Measurements from ENCODE around the gene JARID2. TPM values are rescaled to one million over a fixed set of nuclear protein-coding genes. Genes with fewer than 3 reads are reported as not detected.

The JARID2 gene
- total and polyA plus RNA-seq, 9 of the 15 experiments (the other 6 are each of a cell fraction or from before 2014, with no cell fraction given): 5.0 to 29.0 (median 15.6) TPM

DNA sequence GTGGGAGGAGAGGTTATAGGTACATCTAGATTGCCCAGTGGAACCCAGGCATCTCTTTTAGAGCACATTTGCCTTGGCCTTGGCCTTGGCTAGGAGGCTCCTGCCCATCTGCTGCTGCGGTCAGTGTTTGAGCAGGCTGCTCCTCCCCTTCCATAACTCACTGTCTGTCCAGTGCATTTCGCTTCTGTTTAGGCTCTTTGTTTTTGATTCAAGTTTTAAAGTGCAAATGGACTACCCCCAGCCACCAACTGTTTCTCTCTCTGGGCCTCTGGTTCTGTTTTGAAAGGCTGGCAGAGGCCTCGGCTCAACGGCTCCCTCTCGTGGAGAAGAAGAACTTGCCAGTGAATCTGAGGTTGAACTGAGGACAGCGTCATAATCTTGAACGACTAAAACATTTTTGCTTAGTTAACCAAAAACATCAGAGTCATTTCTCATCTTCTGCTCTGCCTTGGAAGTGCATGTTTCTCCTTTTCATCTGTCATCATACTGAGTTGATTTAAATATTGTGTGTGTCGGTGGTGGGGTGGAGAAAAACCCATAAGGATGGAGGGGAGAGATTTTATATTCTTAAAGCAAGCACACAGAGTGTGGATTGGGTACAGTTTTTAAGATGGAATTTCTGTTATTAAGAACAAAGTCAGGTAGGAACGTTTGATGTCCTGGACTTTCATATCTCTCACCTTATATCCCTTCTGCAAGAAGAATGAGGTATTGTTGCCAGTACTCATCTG is 245.6 kb downstream of the JARID2 start (continued):
- no peak for TF ChIP-seq MCM2 (IDR thresholded peaks at IDR 0.05; ENCODE audit: low read depth)
- no peak for TF ChIP-seq CBX3 (IDR thresholded peaks at IDR 0.05; ENCODE audit: borderline replicate concordance in 1 of 2, low read length in 2 of 2)
- TF ChIP-seq KDM5B (IDR thresholded peaks at IDR 0.05; ENCODE audit: insufficient replicate concordance, low read depth, low read length): no peak
- no peak for TF ChIP-seq RBM22 (IDR thresholded peaks at IDR 0.05; ENCODE audit: low read depth, low read length, poor library complexity, severe bottlenecking)
- peak; percentile 70 for TF ChIP-seq C11orf30 (IDR thresholded peaks at IDR 0.05; ENCODE audit: low read depth)
- TF ChIP-seq TAF9B (IDR thresholded peaks at IDR 0.05; ENCODE audit: partially characterized antibody): no peak
- TF ChIP-seq, protein P1, sequence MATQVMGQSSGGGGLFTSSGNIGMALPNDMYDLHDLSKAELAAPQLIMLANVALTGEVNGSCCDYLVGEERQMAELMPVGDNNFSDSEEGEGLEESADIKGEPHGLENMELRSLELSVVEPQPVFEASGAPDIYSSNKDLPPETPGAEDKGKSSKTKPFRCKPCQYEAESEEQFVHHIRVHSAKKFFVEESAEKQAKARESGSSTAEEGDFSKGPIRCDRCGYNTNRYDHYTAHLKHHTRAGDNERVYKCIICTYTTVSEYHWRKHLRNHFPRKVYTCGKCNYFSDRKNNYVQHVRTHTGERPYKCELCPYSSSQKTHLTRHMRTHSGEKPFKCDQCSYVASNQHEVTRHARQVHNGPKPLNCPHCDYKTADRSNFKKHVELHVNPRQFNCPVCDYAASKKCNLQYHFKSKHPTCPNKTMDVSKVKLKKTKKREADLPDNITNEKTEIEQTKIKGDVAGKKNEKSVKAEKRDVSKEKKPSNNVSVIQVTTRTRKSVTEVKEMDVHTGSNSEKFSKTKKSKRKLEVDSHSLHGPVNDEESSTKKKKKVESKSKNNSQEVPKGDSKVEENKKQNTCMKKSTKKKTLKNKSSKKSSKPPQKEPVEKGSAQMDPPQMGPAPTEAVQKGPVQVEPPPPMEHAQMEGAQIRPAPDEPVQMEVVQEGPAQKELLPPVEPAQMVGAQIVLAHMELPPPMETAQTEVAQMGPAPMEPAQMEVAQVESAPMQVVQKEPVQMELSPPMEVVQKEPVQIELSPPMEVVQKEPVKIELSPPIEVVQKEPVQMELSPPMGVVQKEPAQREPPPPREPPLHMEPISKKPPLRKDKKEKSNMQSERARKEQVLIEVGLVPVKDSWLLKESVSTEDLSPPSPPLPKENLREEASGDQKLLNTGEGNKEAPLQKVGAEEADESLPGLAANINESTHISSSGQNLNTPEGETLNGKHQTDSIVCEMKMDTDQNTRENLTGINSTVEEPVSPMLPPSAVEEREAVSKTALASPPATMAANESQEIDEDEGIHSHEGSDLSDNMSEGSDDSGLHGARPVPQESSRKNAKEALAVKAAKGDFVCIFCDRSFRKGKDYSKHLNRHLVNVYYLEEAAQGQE (IDR thresholded peaks at IDR 0.05; ENCODE audit: borderline replicate concordance): peak; percentile 80
- TF ChIP-seq, protein P1 (CRISPR knock-in tag; IDR thresholded peaks at IDR 0.05; ENCODE audit: low read depth): no peak
- TF ChIP-seq LARP7 (IDR thresholded peaks at IDR 0.05): no peak
- TF ChIP-seq, protein P2, sequence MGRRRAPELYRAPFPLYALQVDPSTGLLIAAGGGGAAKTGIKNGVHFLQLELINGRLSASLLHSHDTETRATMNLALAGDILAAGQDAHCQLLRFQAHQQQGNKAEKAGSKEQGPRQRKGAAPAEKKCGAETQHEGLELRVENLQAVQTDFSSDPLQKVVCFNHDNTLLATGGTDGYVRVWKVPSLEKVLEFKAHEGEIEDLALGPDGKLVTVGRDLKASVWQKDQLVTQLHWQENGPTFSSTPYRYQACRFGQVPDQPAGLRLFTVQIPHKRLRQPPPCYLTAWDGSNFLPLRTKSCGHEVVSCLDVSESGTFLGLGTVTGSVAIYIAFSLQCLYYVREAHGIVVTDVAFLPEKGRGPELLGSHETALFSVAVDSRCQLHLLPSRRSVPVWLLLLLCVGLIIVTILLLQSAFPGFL (CRISPR knock-in tag; IDR thresholded peaks at IDR 0.05): no peak
- no peak for TF ChIP-seq PCBP1 (IDR thresholded peaks at IDR 0.05; ENCODE audit: low read depth, low read length, poor library complexity, severe bottlenecking)
- TF ChIP-seq CREBBP (IDR thresholded peaks at IDR 0.05; ENCODE audit: low read depth, low read length): no peak
- TF ChIP-seq, protein P3, sequence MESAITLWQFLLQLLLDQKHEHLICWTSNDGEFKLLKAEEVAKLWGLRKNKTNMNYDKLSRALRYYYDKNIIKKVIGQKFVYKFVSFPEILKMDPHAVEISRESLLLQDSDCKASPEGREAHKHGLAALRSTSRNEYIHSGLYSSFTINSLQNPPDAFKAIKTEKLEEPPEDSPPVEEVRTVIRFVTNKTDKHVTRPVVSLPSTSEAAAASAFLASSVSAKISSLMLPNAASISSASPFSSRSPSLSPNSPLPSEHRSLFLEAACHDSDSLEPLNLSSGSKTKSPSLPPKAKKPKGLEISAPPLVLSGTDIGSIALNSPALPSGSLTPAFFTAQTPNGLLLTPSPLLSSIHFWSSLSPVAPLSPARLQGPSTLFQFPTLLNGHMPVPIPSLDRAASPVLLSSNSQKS (CRISPR knock-in tag; IDR thresholded peaks at IDR 0.05): no peak
- no peak for TF ChIP-seq BACH1 (tag; IDR thresholded peaks at IDR 0.05)
- no peak for TF ChIP-seq ZNF12 (CRISPR knock-in tag; IDR thresholded peaks at IDR 0.05)

Data from K562 (cell line).